ENCODE results near the gene FNTB. TPM values are rescaled to one million over a fixed set of nuclear protein-coding genes. Genes with fewer than 3 reads are reported as not detected.

FNTB gene
- total RNA-seq, 1 experiment from 2014 or later: 26.7 TPM

- TF ChIP-seq CTCF (IDR thresholded peaks at IDR 0.05 in 2 of 3, conservative IDR thresholded peaks at IDR 0.05 in 1 of 3; ENCODE audit: borderline replicate concordance in 1 of 3, insufficient read depth in 1 of 3, low read depth in 2 of 3, low read length in 2 of 3): no peak
- no peak for TF ChIP-seq EGR1 (IDR thresholded peaks at IDR 0.05; ENCODE audit: low read depth)
- no peak for TF ChIP-seq YY1 (IDR thresholded peaks at IDR 0.05; ENCODE audit: extremely low read depth, insufficient replicate concordance, low read depth, low read length)
- TF ChIP-seq MAX (IDR thresholded peaks at IDR 0.05): no peak
- TF ChIP-seq ELF1 (IDR thresholded peaks at IDR 0.05; ENCODE audit: borderline replicate concordance, low read depth): no peak
- no peak for TF ChIP-seq JUND (IDR thresholded peaks at IDR 0.05)
Observed at GRCh38 chr14:64948612-64949210, 38.0 kb upstream of the FNTB start (continued).

GRCh38 chr14:64950889-64951288 lies 35.8 kb upstream of the FNTB start:
- no peak overlapping the region for H3K27ac ChIP-seq (ENCODE audit: low read depth, low read length)
- H4K20me1 ChIP-seq (ENCODE audit: insufficient read depth): no peaks in the 10 kb centered on the region
- H3K4me3 ChIP-seq (replicated peaks in 1 of 2; ENCODE audit: low read depth in 1 of 2, low read length in 2 of 2): no peak overlapping the region
- H3K9ac ChIP-seq (ENCODE audit: low read length): no peak overlapping the region
- no peaks in the 10 kb centered on the region for H3K79me2 ChIP-seq (ENCODE audit: insufficient read depth, low read length)
- no peaks in the 10 kb centered on the region for H3K4me1 ChIP-seq (ENCODE audit: control insufficient read depth in 1 of 2, insufficient read depth in 2 of 2, low read length in 2 of 2)
- BruUV-seq (replicated peaks): no TSS peak
- CTCF ChIA-PET: no interaction called here
- H3K36me3 ChIP-seq (ENCODE audit: control insufficient read depth in 1 of 2, insufficient read depth in 2 of 2, low read length in 2 of 2): no peaks in the 10 kb centered on the region
- H3K9me2 ChIP-seq (ENCODE audit: insufficient read depth): no peaks in the 10 kb centered on the region
- RAD21 ChIA-PET (ENCODE audit: low non-redundant PET in 1 of 2, low total read pairs in 2 of 2, uncharacterized antibody in 2 of 2, unreplicated experiment in 2 of 2): no interaction called here
- H3K9me3 ChIP-seq (ENCODE audit: control insufficient read depth in 1 of 2, insufficient read depth in 1 of 2, low read depth in 1 of 2, low read length in 2 of 2): no peaks in the 10 kb centered on the region
- intact Hi-C loops (cut with micrococcal nuclease): no loop called here
- TF ChIP-seq MAX (IDR thresholded peaks at IDR 0.05): no peak
- no peak for TF ChIP-seq CEBPB (IDR thresholded peaks at IDR 0.05; ENCODE audit: low read depth)
- H3K27me3 ChIP-seq (ENCODE audit: insufficient read depth, low read length): no peaks in the 10 kb centered on the region
- no peak overlapping the region for H3K4me2 ChIP-seq (ENCODE audit: low read length)
- POLR2A ChIA-PET: no interaction called here
- DNase-seq (ENCODE audit: low read depth, low spot score): no peak
- ATAC-seq: no peak
- H2AFZ ChIP-seq (ENCODE audit: low read depth, low read length, poor library complexity, severe bottlenecking): no peak overlapping the region
